GM04504 (cell line): ENCODE results near the gene COQ2.

Experiments used
- DNase-seq: peaks from one replicate; pipeline ENCODE4 v3.0.0-alpha.2; 2012; ENCODE audit warnings: low read depth

The COQ2 gene

GRCh38 chr4:83216959-83217683 lies 67.5 kb downstream of the COQ2 start:
- no peak for DNase-seq

GRCh38 chr4:83214079-83214478 lies 70.5 kb downstream of the COQ2 start:
- DNase-seq, result no peak
